K562 (cell line): Measurements from ENCODE around the gene MRI1.

Experiments
- CTCF ChIP-seq, 3 experiments: IDR thresholded peaks in 2 of 3; conservative IDR thresholded peaks in 1 of 3; 2 replicates each; pipeline ENCODE4 v1.5.1; 2011 to 2012; ENCODE audit warnings: low read length in 3 of 3, mild to moderate bottlenecking in 3 of 3, control low read depth in 2 of 3, improper control_type of control experiment in 1 of 3, inconsistent platforms in 1 of 3, low read depth in 1 of 3, mixed read lengths in 1 of 3, moderate library complexity in 1 of 3; ENCODE audit not compliant: insufficient read depth in 2 of 3
- FOXJ3 ChIP-seq: sonication (generic); formaldehyde crosslinking; IDR thresholded peaks from 2 replicates; pipeline ENCODE4 v1.4.0; 2020; ENCODE audit warnings: mild to moderate bottlenecking, missing genetic modification reagents
- MYC ChIP-seq, 2 experiments: fragments of 250-450 bp in 1 of 2; sonication (Bioruptor Pico) in 1 of 2; IDR thresholded peaks; 2 replicates each; pipeline versions ENCODE4 v1.5.1 to v1.6.1; 2012 to 2021; ENCODE audit warnings: low read depth in 2 of 2, borderline replicate concordance in 1 of 2, improper control_type of control experiment in 1 of 2, low read length in 1 of 2, mild to moderate bottlenecking in 1 of 2, moderate library complexity in 1 of 2
- NR1H2 ChIP-seq: sonication (generic); formaldehyde crosslinking; IDR thresholded peaks from 2 replicates; pipeline ENCODE4 v1.4.0; 2020; ENCODE audit warnings: mild to moderate bottlenecking, missing genetic modification reagents
- NR2F6 ChIP-seq: fragments of 450-650 bp; formaldehyde crosslinking; IDR thresholded peaks from 2 replicates; pipeline ENCODE4 v1.4.0; 2020; ENCODE audit warnings: mild to moderate bottlenecking
- POLR2A ChIP-seq: fragments of 450-650 bp; conservative IDR thresholded peaks from 2 replicates; pipeline ENCODE4 v1.6.1; 2016
- SIN3A ChIP-seq, 2 experiments: fragments of 150-350 bp in 1 of 2; IDR thresholded peaks; 2 replicates each; pipeline ENCODE4 v1.6.1; 2011 to 2016; ENCODE audit warnings: borderline replicate concordance in 2 of 2, low read depth in 2 of 2, low read length in 2 of 2, mild to moderate bottlenecking in 2 of 2, moderate library complexity in 2 of 2; ENCODE audit not compliant: control insufficient read depth in 1 of 2
- SMARCC2 ChIP-seq: fragments of 450-650 bp; IDR thresholded peaks from 2 replicates; pipeline ENCODE4 v1.6.1; 2017; ENCODE audit warnings: antibody characterized with exemption, moderate library complexity, mild to moderate bottlenecking, low read depth
- SRSF7 ChIP-seq: fragments of 200-400 bp; formaldehyde crosslinking; optimal IDR thresholded peaks from 2 replicates; pipeline ENCODE3; 2017; ENCODE audit warnings: mild to moderate bottlenecking, low read depth, low read length
- STAT5B ChIP-seq: fragments of 250-450 bp; sonication (Bioruptor Pico); IDR thresholded peaks from 2 replicates; pipeline ENCODE4 v1.8.0; 2021; ENCODE audit warnings: mild to moderate bottlenecking, inconsistent platforms
- TAF1 ChIP-seq: IDR thresholded peaks from 2 replicates; pipeline ENCODE4 v1.6.1; 2011; ENCODE audit warnings: mild to moderate bottlenecking, low read length, moderate library complexity; ENCODE audit not compliant: insufficient read depth, control insufficient read depth, severe bottlenecking; ENCODE audit errors: extremely low read depth
- ZNF224 ChIP-seq: sonication (generic); formaldehyde crosslinking; IDR thresholded peaks from 2 replicates; pipeline ENCODE4 v1.8.0; 2022; ENCODE audit warnings: mild to moderate bottlenecking, missing genetic modification reagents
- ZNF592 ChIP-seq: fragments of 450-650 bp; IDR thresholded peaks from 2 replicates; pipeline ENCODE4 v1.6.1; 2017; ENCODE audit warnings: antibody characterized with exemption, mild to moderate bottlenecking

DNA sequence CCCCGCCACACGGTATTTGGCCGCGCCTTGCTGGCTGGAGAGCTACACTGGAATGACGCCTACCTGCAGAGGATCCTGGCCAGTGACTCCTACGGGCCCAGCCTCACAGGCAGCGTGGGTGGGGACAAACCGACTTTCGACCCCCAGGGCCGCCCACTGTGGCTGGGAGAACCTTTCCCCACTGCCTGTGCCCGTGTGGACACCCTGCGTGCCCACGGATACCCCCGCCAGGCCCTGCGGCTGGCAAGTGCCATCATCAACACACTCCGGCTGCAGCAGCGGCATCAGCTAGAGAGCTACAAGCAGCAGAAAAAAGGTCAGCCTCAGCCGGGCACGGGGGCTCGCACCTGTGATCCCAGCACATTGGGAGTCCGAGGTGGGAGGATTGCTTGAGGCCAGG lies 50.2 kb downstream of the MRI1 start:
- no peak for TF ChIP-seq NR1H2 (CRISPR knock-in tag)
- TF ChIP-seq TAF1 = no peak
- TF ChIP-seq SIN3A (IDR thresholded peaks at IDR 0.05; ENCODE audit: borderline replicate concordance in 2 of 2, control insufficient read depth in 1 of 2, low read depth in 2 of 2, low read length in 2 of 2) = no peak
- no peak for TF ChIP-seq CTCF (IDR thresholded peaks at IDR 0.05 in 2 of 3, conservative IDR thresholded peaks at IDR 0.05 in 1 of 3; ENCODE audit: insufficient read depth in 2 of 3, low read depth in 1 of 3, low read length in 3 of 3)
- no peak for TF ChIP-seq ZNF592
- no peak for TF ChIP-seq POLR2A
- no peak for TF ChIP-seq ZNF224
- no peak for TF ChIP-seq SRSF7
- no peak for TF ChIP-seq STAT5B (CRISPR knock-in tag)
- TF ChIP-seq FOXJ3 (CRISPR knock-in tag) = no peak
- no peak for TF ChIP-seq SMARCC2
- no peak for TF ChIP-seq NR2F6 (CRISPR knock-in tag)
- TF ChIP-seq MYC (IDR thresholded peaks at IDR 0.05; ENCODE audit: low read depth, low read length) = no peak
- TF ChIP-seq MYC (CRISPR knock-in tag; IDR thresholded peaks at IDR 0.05; ENCODE audit: borderline replicate concordance, low read depth) = no peak
